Erythroblast (primary cell): Measurements from ENCODE around the gene SAMD4A.

Experiments
- DNase-seq, 2 experiments: peaks; one replicate each; lab custom pipeline; 2025; lab: John Stamatoyannopoulos, UW
- GATA1 ChIP-seq: IDR thresholded peaks from 2 replicates; pipeline ENCODE4 v1.6.1; 2011; ENCODE audit warnings: low read depth, mild to moderate bottlenecking, control low read depth, low read length, moderate library complexity
- POLR2A ChIP-seq: IDR thresholded peaks from 2 replicates; pipeline ENCODE4 v1.6.1; 2011; ENCODE audit warnings: mild to moderate bottlenecking, low read length

Gene SAMD4A

GRCh38 chr14:54658836-54659235 lies 91.9 kb downstream of the SAMD4A start:
- TF ChIP-seq GATA1: no peak
- TF ChIP-seq POLR2A: no peak
- no peak for DNase-seq

DNA sequence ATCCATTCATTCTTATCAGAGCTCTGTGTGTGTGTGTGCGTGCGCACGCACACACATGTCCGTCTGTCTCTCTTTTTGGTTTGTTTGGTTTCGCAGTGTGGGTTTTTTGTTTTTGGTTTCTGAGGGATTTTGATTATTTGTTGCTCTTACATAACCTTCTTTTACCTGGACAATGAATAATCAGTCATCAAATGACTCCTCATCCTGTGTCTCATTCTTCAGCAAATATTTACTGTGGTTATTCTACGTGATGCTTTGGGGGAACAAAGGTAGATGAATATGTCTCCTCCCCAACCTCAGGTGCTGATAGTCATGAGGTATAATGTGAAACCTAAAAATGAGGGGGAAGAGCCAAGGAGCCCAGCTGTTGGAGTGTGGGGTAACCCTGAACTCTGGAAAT lies 92.4 kb downstream of the SAMD4A start:
- no peak for TF ChIP-seq GATA1
- DNase-seq: no peak

DNA sequence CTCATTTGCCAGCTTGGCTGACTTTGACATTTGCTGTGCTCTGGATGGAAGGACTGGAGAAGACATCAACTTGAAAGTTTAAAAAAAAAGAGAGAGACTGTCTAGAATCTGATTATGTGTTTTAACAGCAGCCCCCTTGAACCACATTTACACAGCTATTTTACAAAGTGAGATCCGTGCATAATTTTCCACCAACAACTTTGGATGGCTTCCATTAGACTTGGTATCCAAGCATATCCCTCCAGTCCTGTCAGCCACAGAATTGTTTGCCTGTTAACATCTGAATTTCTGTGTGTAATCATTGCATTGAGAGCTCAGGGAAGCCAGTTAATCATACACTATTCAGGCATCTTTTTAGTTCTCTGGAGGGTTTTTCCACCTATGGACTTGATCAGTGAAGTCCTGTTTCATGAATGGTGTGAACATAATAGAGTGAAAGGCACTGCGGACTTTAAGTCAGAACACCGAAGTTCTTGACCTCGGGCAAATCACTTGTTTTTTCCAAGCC lies 93.7 kb downstream of the SAMD4A start:
- DNase-seq: no peak
- TF ChIP-seq GATA1 (no peak), POLR2A (no peak)

DNA sequence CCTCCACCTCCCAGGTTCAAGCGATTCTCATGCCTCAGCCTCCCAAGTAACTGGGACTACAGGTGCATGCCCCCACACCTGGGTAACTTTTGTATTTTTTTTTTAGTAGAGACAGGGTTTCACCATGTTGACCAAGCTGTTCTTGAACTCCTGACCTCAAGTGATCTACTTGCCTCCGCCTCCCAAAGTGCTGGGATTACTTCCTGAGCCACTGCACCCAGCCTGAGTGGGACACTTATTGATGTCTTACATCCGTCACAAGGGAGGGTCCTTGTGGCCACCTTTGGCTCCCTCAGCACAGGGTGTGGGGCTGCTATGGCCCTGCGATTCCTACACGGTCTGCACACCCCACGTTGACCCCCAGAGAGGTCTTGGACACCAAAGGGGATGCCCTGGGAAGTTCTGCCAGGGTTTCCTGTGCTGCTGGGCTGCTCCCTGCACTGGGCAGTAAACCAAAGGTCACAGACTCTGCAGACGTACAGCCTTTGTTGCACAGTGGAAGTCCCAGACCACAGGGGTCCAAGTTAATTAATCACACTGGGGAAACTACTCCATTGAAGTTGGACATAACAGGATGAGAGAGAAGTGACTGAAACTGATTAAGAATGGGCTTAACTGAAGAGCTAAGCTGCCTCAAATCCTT lies 95.7 kb downstream of the SAMD4A start:
- no peak for TF ChIP-seq GATA1
- TF ChIP-seq POLR2A: no peak
- no peak for DNase-seq

DNA sequence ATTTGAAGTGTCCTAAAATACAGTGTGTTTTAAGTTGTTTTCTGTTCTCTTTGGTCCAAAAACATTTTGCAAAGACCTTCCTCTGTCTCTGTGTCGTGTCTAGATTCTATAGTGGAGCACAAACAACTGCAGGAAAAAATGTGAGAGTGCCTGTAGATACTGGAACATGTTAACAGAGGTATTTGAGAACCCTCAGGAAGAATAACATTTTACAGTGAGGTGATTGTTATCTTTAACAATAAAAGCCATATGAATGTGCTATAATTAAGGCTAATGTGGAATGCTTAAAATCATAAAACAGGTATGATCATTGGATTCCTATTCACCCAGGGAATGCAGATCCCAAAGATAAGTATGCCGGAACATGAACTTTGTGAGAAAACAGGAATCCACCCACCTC lies 98.0 kb downstream of the SAMD4A start:
- TF ChIP-seq POLR2A (no peak), GATA1 (no peak)
- DNase-seq: no peak

DNA sequence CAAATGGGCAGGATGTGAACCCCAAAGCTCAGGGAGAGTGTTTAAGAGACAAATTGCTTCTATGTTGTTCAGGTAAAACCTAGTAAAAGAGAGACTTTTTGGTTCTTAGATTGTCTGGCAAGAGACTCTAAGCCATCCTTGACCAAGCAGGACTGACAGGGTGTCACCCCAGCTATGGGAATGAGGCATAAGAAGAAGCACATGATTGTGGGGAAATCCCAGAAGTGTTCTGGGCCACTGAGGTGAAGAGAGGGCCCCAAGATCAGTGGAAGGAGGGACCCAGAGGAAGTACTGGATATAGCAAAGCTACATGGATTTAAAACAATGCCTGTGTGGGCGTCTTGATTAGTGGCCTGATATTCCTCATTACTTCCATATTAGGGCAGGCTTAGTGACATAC lies 99.0 kb downstream of the SAMD4A start:
- no peak for TF ChIP-seq POLR2A
- DNase-seq: no peak

- TF ChIP-seq POLR2A (no peak), GATA1 (no peak)
- DNase-seq: no peak
Observed at GRCh38 chr14:54667026-54667744, 100.3 kb downstream of the SAMD4A start.

- DNase-seq: no peak
- TF ChIP-seq POLR2A: no peak
- TF ChIP-seq GATA1: no peak
Observed at GRCh38 chr14:54667764-54668163, 100.8 kb downstream of the SAMD4A start.

GRCh38 chr14:54669721-54670561 lies 103.0 kb downstream of the SAMD4A start:
- TF ChIP-seq POLR2A (no peak), GATA1 (no peak)
- DNase-seq: no peak

- TF ChIP-seq POLR2A (no peak), GATA1 (no peak)
- DNase-seq: no peak
Observed at GRCh38 chr14:54671537-54671936, 104.6 kb downstream of the SAMD4A start.

DNA sequence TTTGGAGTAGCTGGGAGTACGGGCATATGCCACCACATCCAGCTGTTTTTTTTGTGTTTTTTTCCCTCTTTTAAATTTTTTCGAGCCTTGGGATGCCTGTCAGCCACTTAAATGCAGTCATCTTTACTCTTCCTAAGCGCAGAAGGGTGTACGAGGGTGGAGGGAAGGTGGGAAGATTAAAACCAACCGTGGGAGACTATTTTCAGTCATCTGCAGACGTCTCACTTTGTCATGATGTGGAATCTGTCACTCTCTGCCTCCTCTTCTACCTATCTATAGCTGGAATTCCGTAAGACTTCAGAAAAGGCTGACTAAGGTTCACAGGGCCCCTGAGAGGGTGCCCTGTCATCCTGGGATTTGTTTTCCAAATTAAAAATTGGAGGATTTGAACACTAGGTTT lies 105.3 kb downstream of the SAMD4A start:
- DNase-seq: no peak
- TF ChIP-seq GATA1: no peak
- TF ChIP-seq POLR2A: no peak

DNA sequence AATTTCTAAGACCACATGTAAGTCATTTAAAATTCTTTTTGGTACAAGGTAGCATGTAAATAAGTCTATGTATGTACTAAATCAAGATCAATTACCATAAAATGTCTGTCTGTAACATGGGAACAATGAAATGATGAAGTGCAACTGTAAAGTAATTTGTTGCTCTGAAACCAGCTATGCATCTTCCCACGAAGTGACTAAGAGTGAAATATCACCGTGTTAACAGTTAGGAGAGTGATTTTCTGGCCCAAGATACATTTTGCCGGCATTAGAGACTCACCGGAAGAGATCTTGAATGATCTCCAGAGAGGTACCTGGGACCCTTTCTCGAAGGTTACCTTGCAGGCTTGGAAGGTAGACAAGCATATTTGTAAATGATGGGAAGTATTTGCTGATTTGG lies 105.8 kb downstream of the SAMD4A start:
- TF ChIP-seq GATA1: no peak
- DNase-seq: no peak

GRCh38 chr14:54673193-54674045 lies 106.5 kb downstream of the SAMD4A start:
- no peak for DNase-seq
- TF ChIP-seq POLR2A (no peak), GATA1 (no peak)
